Kidney (tissue), 14 donors: Measurements from ENCODE around the gene MAPRE2. TPM values are rescaled to one million over a fixed set of nuclear protein-coding genes. Genes with fewer than 3 reads are reported as not detected.

Source experiments
- DNase-seq, 5 donors: peaks; one replicate each; pipeline ENCODE4 v3.0.0-alpha.2; 2013 to 2020
- FAIRE-seq: peaks from 2 replicates; lab custom pipeline; 2012; peaks lifted over from hg19 to GRCh38; lab: Jason Lieb, UNC
- H3K27ac ChIP-seq, 2 donors: one replicate each; pipeline ENCODE4 v1.7.0; 2013; ENCODE audit warnings: low read depth in 2 of 2, low read length in 2 of 2, inconsistent platforms in 1 of 2
- H3K27me3 ChIP-seq: one replicate; pipeline ENCODE4 v1.7.1; 2013; ENCODE audit warnings: low read length, inconsistent platforms; ENCODE audit not compliant: control insufficient read depth, insufficient read depth
- H3K36me3 ChIP-seq, 3 donors: one replicate each; pipeline versions ENCODE4 v1.7.0 to v1.7.1; 2013; ENCODE audit warnings: low read length in 3 of 3, control low read depth in 1 of 3, inconsistent platforms in 1 of 3; ENCODE audit not compliant: insufficient read depth in 3 of 3, control insufficient read depth in 2 of 3
- H3K4me1 ChIP-seq, 3 donors: one replicate each; pipeline versions ENCODE4 v1.7.0 to v1.7.1; 2013; ENCODE audit warnings: low read length in 3 of 3, inconsistent platforms in 1 of 3, low read depth in 1 of 3; ENCODE audit not compliant: control insufficient read depth in 2 of 3, insufficient read depth in 2 of 3
- H3K4me3 ChIP-seq, 3 donors: one replicate each; pipeline versions ENCODE4 v1.7.0 to v1.8.1; 2013; ENCODE audit warnings: low read length in 3 of 3, control low read depth in 1 of 3, inconsistent platforms in 1 of 3
- H3K9ac ChIP-seq, 3 donors: one replicate each; pipeline versions ENCODE4 v1.7.0 to v1.7.1; 2013; ENCODE audit warnings: low read length in 3 of 3, control low read depth in 1 of 3, inconsistent platforms in 1 of 3
- H3K9me3 ChIP-seq, 3 donors: one replicate each; pipeline versions ENCODE4 v1.7.0 to v1.7.1; 2013; ENCODE audit warnings: low read length in 3 of 3, control low read depth in 1 of 3, inconsistent platforms in 1 of 3; ENCODE audit not compliant: control insufficient read depth in 2 of 3, insufficient read depth in 1 of 3
- intact Hi-C: fragments of 100-400 bp; cut with DNase I; formaldehyde crosslinking; loops from one replicate; pipeline ENCODE4 v1.11.1; 2022
- polyA plus RNA-seq: library from polyadenylated mRNA; stranded (reverse); fragments of 350-450 nt; fragmentation: Illumina TruSeq; extraction: RNeasy Lipid Tissue Mini Kit (QIAGEN cat#74804); gene quantifications from one replicate; pipeline ENCODE4 v1.2.3, GENCODE V29; 2014; ENCODE audit warnings: low read depth, low replicate concordance; ENCODE audit not compliant: insufficient read depth
- total RNA-seq: library from RNA; stranded (reverse); fragmentation: NEBNext Ultra II Directional; extraction: Animal tissue kit (Norgen Biotek cat#: 25700); gene quantifications from one replicate; pipeline ENCODE4 v1.2.1, GENCODE V29; 2021
- TF ChIP-seq, protein P1 (sequence below): IDR thresholded peaks from 3 replicates; pipeline ENCODE4 v1.5.1; 2012; ENCODE audit warnings: mild to moderate bottlenecking, moderate library complexity, borderline replicate concordance; ENCODE audit not compliant: insufficient read depth; ENCODE audit errors: extremely low read depth
- donor health status: control.
- donor health status: control.
- donor health status: control.
- donor health status: control.
- donor health status: control.
- donor health status: DM: yes; HTN: yes; CAD: no.
- donor health status: Normal renal cell carcinoma (clear cell type).

MAPRE2 gene
- total and polyA plus RNA-seq, 2 donors from 2014 or later, result 15.2 to 30.2 TPM

DNA sequence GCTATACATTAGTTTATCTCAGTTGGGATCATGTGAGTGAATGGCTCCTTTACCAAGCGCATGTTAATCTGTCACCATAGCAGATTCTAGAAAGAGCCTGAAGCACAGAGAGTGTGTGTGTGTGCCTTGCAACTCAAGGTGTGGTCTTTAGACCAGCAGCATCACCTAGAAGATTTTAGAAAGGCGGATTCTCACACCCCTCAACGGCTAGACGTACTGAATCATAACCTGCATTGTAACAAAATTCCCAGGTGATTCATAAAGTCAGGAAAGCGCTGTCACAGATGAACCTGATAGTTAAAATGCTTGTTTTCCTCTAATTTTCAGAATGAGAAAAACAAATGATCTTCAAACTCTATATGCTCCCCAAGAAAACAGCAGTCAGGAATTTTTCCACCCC lies 45.5 kb upstream of the MAPRE2 start:
- intact Hi-C loops, result no loop called here
- no peak for FAIRE-seq
- H3K9me3 ChIP-seq, result no peaks in the 10 kb centered on the region
- H3K27ac ChIP-seq, result no peak overlapping the region
- no peaks in the 10 kb centered on the region for H3K27me3 ChIP-seq
- TF ChIP-seq, protein P1, sequence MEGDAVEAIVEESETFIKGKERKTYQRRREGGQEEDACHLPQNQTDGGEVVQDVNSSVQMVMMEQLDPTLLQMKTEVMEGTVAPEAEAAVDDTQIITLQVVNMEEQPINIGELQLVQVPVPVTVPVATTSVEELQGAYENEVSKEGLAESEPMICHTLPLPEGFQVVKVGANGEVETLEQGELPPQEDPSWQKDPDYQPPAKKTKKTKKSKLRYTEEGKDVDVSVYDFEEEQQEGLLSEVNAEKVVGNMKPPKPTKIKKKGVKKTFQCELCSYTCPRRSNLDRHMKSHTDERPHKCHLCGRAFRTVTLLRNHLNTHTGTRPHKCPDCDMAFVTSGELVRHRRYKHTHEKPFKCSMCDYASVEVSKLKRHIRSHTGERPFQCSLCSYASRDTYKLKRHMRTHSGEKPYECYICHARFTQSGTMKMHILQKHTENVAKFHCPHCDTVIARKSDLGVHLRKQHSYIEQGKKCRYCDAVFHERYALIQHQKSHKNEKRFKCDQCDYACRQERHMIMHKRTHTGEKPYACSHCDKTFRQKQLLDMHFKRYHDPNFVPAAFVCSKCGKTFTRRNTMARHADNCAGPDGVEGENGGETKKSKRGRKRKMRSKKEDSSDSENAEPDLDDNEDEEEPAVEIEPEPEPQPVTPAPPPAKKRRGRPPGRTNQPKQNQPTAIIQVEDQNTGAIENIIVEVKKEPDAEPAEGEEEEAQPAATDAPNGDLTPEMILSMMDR, result no peak
- no peak for DNase-seq
- no peak overlapping the region for H3K4me3 ChIP-seq
- no peak overlapping the region for H3K9ac ChIP-seq
- peaks cover 0 to 3% (median 3%) of the 10 kb centered on the region in 3 donors for H3K4me1 ChIP-seq
- H3K36me3 ChIP-seq, result no peaks in the 10 kb centered on the region

DNA sequence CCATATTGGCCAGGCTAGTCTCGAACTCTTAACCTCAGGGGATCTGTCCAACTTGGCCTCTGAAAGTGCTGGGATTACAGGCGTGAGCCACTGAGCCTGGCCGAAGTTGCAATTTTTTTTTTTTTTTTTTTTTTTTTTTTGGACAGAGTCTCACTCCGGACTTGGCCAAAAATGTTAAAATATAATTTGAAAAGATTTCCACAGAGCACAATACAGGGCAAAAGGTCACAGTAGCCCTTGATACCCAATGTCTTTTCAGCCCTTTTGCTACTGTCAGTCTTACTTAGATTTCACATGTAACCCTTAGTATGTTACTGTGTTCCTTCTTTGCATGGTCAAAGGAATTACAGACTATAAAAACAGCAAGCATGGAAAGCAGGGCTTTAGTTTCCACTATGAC lies 42.6 kb upstream of the MAPRE2 start:
- no peaks in the 10 kb centered on the region for H3K27me3 ChIP-seq
- no peak for FAIRE-seq
- TF ChIP-seq, protein P1, result no peak
- no peak for DNase-seq
- peaks cover 0 to 3% (median 3%) of the 10 kb centered on the region in 3 donors for H3K4me1 ChIP-seq
- intact Hi-C loops, result no loop called here
- H3K9me3 ChIP-seq, result no peaks in the 10 kb centered on the region
- no peak overlapping the region for H3K27ac ChIP-seq
- no peaks in the 10 kb centered on the region for H3K36me3 ChIP-seq
- no peak overlapping the region for H3K9ac ChIP-seq
- H3K4me3 ChIP-seq, result no peak overlapping the region

DNA sequence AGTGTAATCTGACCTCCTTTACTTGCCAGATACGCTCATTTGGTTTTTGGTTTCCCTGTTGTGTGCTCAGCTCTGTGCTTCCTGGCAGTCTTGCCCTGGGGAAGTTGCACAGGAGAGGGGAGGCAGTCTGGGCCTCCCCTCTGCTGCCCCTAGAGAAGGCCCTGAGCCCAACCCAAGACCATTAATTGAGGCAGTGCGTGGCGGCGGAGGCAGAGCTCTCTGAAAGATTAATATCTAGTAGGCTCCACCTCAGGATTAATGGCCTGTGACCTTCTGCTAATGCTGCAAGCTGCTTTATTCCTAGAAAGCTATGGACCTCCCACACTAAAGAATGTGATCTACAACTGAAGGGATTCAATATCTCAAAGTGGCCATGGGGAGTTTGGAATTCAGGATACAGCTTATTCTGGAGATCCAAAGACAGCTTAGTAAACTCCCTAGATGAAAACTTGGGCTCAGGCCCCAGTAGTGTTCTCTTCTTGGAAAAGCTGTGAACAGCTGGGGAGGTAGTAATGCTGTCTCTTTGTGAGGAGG lies 41.4 kb upstream of the MAPRE2 start:
- TF ChIP-seq, protein P1, result no peak
- no peak for FAIRE-seq
- H3K9me3 ChIP-seq, result no peaks in the 10 kb centered on the region
- H3K27me3 ChIP-seq, result no peaks in the 10 kb centered on the region
- H3K9ac ChIP-seq, result no peak overlapping the region
- peaks cover 0 to 3% (median 3%) of the 10 kb centered on the region in 3 donors for H3K4me1 ChIP-seq
- intact Hi-C loops, result no loop called here
- H3K4me3 ChIP-seq, result no peak overlapping the region
- peak in 4 of 5 donors; percentile 69 to 90 (median 80) for DNase-seq
- H3K27ac ChIP-seq, result no peak overlapping the region
- H3K36me3 ChIP-seq, result no peaks in the 10 kb centered on the region

DNA sequence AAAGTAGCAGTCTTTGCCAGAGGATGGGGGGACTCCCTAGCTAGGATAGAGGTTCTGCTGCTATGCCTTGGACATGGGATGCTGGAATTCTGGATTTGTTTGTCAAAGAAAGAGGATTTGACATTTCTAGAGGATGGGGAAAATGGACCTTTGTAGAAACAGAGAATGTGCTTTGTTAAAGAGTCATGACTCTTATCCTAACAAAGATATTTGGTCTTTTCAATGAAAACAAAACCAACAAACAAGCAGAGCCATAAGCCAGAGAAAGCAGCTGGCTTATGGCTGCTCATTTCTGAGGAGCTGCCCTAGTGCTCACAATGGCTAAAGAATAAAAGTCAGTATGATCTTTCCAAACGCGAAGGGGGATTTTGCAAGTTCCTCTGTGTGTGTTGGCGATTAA lies 40.8 kb upstream of the MAPRE2 start:
- DNase-seq (no peak), FAIRE-seq (no peak)
- no peak overlapping the region for H3K27ac ChIP-seq
- peaks cover 0 to 3% (median 3%) of the 10 kb centered on the region in 3 donors for H3K4me1 ChIP-seq
- H3K4me3 ChIP-seq, result no peak overlapping the region
- no peak overlapping the region for H3K9ac ChIP-seq
- intact Hi-C loops, result no loop called here
- TF ChIP-seq, protein P1, result no peak
- no peaks in the 10 kb centered on the region for H3K9me3 ChIP-seq
- no peaks in the 10 kb centered on the region for H3K36me3 ChIP-seq
- no peaks in the 10 kb centered on the region for H3K27me3 ChIP-seq
